ENCODE data around the gene TRAP1. TPM values are rescaled to one million over a fixed set of nuclear protein-coding genes. Genes with fewer than 3 reads are reported as not detected.

Gene TRAP1
- total RNA-seq, 2 experiments from 2014 or later: 99.5 to 101 TPM

DNA sequence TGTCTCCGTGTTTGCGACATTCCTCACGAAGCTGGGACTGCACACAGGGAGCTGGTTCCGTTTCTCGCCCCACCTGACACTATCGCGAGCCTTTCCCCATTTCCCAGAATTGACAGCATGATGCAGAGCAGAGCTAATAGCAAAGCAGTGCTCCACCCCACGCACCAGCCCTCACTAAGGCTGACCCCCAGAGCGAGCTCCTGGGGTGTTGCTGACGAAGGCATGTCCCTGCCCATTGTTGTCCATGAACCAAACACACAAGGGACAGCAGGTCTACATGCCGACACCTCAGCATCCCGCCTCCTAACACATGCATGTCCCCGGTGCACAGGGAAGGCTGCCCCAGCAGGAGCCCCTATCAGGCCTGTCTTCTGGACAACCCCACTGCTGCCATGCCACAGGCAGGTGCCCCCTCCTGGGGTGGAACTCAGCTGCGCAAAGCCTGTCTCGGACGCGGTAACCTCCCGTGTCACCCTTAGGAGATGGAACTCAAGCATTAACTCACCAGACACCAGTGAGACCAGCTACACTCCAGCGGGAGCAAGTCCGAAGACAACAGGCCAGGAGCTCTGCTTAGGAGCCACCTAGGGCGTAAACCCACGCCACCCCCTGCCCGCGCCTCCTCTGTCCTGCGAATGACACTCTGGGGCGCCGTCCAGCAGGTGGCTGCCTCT is 16.9 kb upstream of the TRAP1 start:
- H3K36me3 Mint-ChIP-seq (ENCODE audit: low read depth): peaks cover 61% of the 10 kb centered on the region
- H3K27me3 Mint-ChIP-seq: no peaks in the 10 kb centered on the region
- H3K27ac Mint-ChIP-seq: peak overlapping the region; percentile 50
- DNase-seq: no peak
- no peaks in the 10 kb centered on the region for H3K9me3 Mint-ChIP-seq
- ChIA-PET CTCF (no interaction called here), POLR2A (no interaction called here)
- peaks cover 2% of the 10 kb centered on the region for H3K4me1 Mint-ChIP-seq
- no peak overlapping the region for H3K4me3 Mint-ChIP-seq

GRCh38 chr16:3732171-3732570 is 14.8 kb upstream of the TRAP1 start:
- no peak overlapping the region for H3K27ac Mint-ChIP-seq
- ChIA-PET CTCF (interaction anchor here (1.2 kb wide), 1 partner anchor 21 kb away, joined by 3 read pairs; no protein-coding TSS in a partner anchor), POLR2A (no interaction called here)
- peaks cover 2% of the 10 kb centered on the region for H3K4me1 Mint-ChIP-seq
- H3K27me3 Mint-ChIP-seq: no peaks in the 10 kb centered on the region
- DNase-seq: no peak
- H3K4me3 Mint-ChIP-seq: no peak overlapping the region
- H3K9me3 Mint-ChIP-seq: no peaks in the 10 kb centered on the region
- peaks cover 55% of the 10 kb centered on the region for H3K36me3 Mint-ChIP-seq (ENCODE audit: low read depth)

DNA sequence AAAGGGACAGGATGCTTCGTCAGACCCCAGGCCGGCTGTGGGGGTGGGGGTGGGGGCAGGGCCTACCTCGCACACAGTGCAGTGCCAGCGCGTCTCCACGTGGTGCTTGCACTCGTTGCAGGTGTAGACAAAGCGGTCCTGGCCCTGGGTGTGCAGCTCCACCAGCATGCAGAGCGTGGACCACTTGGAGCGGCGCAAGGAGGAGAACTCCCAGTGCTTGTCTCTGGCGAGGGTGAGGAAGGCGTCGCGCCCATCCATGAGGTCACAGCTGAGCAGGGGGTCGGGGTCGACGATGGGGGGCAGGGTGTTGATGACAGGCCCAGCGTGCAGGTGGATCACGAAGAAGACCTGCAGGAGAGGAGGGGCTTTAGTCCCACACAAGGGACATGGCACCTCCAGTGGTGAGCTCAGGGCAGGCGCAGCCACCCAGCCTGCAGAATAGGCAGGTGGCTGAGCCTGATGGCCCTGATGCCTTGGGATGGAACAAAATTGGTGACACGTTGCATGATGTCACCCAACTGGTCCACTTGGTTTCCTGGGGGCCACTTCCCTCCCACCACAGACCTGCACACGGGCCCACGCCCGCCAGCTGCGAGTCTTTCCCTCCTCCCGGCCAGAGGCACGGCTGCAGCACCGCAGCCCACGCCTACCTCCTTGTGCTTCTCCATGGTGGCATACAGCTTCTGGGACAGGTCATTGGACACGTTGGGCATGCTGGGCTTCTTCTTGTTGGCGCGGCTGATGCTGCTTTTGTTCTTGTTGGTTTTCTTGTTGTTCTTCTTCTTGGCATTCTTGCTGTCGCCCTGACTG is 14.0 kb upstream of the TRAP1 start:
- Mint-ChIP-seq H3K9me3 (no peaks in the 10 kb centered on the region), H3K36me3 (ENCODE audit: low read depth) (peaks cover 52% of the 10 kb centered on the region), H3K4me3 (no peak overlapping the region), H3K4me1 (peaks cover 2% of the 10 kb centered on the region), H3K27me3 (no peaks in the 10 kb centered on the region), H3K27ac (peak overlapping the region; percentile 57)
- no peak for DNase-seq
- POLR2A ChIA-PET: no interaction called here
- CTCF ChIA-PET: interaction anchor here (1.2 kb wide), 1 partner anchor 20 kb away, joined by 3 read pairs; no protein-coding TSS in a partner anchor

GRCh38 chr16:3730161-3731125 is 13.1 kb upstream of the TRAP1 start:
- Mint-ChIP-seq H3K27ac (no peak overlapping the region), H3K4me3 (no peak overlapping the region), H3K36me3 (ENCODE audit: low read depth) (peaks cover 43% of the 10 kb centered on the region), H3K27me3 (no peaks in the 10 kb centered on the region), H3K4me1 (peaks cover 2% of the 10 kb centered on the region), H3K9me3 (no peaks in the 10 kb centered on the region)
- no peak for DNase-seq
- ChIA-PET POLR2A (no interaction called here), CTCF (interaction anchor here (0.7 to 1.2 kb wide), 2 partner anchors 12 to 19 kb away, joined by 3 read pairs; no protein-coding TSS in a partner anchor)

GRCh38 chr16:3729161-3730112 is 12.1 kb upstream of the TRAP1 start:
- Mint-ChIP-seq H3K4me3 (no peak overlapping the region), H3K36me3 (ENCODE audit: low read depth) (peaks cover 35% of the 10 kb centered on the region), H3K27me3 (no peaks in the 10 kb centered on the region), H3K4me1 (no peaks in the 10 kb centered on the region), H3K27ac (no peak overlapping the region), H3K9me3 (no peaks in the 10 kb centered on the region)
- CTCF ChIA-PET: no interaction called here
- POLR2A ChIA-PET: no interaction called here
- no peak for DNase-seq

DNA sequence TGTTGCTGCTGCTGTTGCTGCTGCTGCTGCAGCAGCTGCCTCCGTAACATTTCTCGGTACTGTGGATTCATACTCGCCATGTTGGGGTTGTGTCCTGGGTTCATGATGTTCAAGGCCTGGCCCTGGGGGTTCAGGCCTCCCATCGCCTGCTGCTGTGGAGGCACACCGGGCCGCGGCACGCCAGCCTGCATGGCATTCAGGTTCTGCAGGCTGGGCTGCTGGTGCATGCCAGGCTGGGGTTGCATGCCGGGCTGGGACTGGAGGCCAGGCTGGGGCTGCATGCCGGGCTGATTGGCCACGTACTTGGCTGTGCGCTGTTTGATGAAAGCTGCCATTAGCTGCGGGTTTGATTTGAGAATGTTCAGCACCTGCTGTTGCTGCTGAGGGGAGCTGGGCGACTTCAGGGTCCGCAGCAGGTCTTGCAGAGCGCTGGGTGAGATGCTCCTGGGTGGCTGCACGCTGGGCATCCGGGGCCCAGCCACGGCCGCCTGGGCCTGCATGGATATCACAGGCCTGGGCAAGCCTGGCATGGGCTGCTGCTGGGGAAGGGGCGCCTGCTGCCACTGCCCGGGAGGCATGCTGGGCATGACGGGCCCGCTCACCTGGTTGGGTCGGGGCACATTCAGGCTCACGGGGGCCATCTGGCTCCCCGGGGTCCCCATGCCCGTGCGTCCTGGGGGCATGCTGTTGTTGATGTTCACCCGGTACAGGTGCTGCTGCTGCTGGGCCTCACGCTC is 11.3 kb upstream of the TRAP1 start:
- Mint-ChIP-seq H3K36me3 (ENCODE audit: low read depth) (peaks cover 31% of the 10 kb centered on the region), H3K4me1 (no peaks in the 10 kb centered on the region), H3K9me3 (no peaks in the 10 kb centered on the region), H3K27me3 (no peaks in the 10 kb centered on the region), H3K27ac (no peak overlapping the region), H3K4me3 (no peak overlapping the region)
- no peak for DNase-seq
- ChIA-PET CTCF (no interaction called here), POLR2A (no interaction called here)

DNA sequence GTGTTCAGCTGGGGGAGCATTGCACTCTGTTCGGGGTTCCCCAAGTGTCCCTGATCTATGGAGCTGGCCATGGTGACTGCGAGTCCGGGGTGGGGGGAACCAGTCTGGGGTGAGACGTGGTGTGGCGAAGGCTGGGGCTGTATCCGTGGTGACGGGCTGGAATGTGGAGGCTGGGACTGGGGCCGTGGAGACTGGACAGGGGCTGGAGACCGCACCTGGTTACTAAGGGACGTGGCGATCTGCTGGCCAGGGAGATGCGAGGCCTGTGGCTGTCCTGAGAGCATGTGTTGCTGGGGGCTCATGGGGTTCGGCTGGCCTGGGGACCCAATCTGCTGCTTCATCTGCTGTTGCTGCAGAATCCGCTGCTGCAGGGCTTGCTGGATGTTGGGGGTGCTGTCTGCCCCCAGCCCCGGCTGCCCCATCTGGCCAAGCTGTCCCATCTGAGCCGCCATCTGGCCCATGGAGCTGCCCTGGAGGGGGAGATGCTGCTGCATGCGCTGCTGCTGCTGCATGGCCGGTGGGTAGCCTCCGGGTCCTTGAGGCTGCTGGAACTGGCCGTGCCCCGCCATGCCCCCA is 10.6 kb upstream of the TRAP1 start:
- CTCF ChIA-PET: no interaction called here
- Mint-ChIP-seq H3K4me1 (no peaks in the 10 kb centered on the region), H3K27ac (no peak overlapping the region), H3K36me3 (ENCODE audit: low read depth) (peaks cover 30% of the 10 kb centered on the region), H3K27me3 (no peaks in the 10 kb centered on the region), H3K9me3 (no peaks in the 10 kb centered on the region), H3K4me3 (no peak overlapping the region)
- DNase-seq: no peak
- POLR2A ChIA-PET: no interaction called here

- ChIA-PET POLR2A (no interaction called here), CTCF (interaction anchor here (1.2 kb wide), 1 partner anchor 46 kb away, joined by 4 read pairs; no protein-coding TSS in a partner anchor)
- Mint-ChIP-seq H3K27ac (peak overlapping the region; percentile 41), H3K4me3 (no peak overlapping the region), H3K27me3 (no peaks in the 10 kb centered on the region), H3K9me3 (no peaks in the 10 kb centered on the region), H3K36me3 (ENCODE audit: low read depth) (peaks cover 21% of the 10 kb centered on the region), H3K4me1 (no peaks in the 10 kb centered on the region)
- DNase-seq: no peak
Measured at GRCh38 chr16:3726021-3726687, 8.8 kb upstream of the TRAP1 start.

DNA sequence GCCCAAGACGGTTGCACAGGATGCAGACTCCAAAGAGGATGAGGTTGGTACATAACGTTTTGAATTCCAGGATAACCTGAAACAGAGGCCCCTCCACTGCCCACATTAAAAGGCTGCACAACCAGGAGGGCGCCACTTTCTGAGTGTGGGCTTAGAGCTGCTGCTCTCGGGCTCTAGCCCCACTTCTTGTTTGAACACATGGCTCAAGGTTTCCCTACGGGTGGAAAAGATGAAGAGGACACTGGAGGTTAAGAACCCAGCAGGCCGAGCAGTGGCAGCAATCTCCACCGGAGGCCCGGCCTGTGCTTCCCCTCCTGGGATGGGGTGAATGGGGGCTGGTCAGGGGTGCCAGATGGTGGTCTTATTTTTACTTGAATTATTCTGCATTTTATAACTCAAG is 8.0 kb upstream of the TRAP1 start:
- peak overlapping the region; percentile 36 for H3K27ac Mint-ChIP-seq
- H3K4me3 Mint-ChIP-seq: no peak overlapping the region
- H3K4me1 Mint-ChIP-seq: no peaks in the 10 kb centered on the region
- no peaks in the 10 kb centered on the region for H3K9me3 Mint-ChIP-seq
- POLR2A ChIA-PET: no interaction called here
- H3K36me3 Mint-ChIP-seq (ENCODE audit: low read depth): peaks cover 16% of the 10 kb centered on the region
- CTCF ChIA-PET: interaction anchor here (1.2 kb wide), 1 partner anchor 47 kb away, joined by 4 read pairs; no protein-coding TSS in a partner anchor
- DNase-seq: no peak
- no peaks in the 10 kb centered on the region for H3K27me3 Mint-ChIP-seq

GRCh38 chr16:3722508-3722907 is 5.2 kb upstream of the TRAP1 start:
- Mint-ChIP-seq H3K9me3 (no peaks in the 10 kb centered on the region), H3K27me3 (no peaks in the 10 kb centered on the region), H3K4me3 (no peak overlapping the region), H3K36me3 (ENCODE audit: low read depth) (peaks cover 5% of the 10 kb centered on the region), H3K27ac (no peak overlapping the region), H3K4me1 (peaks cover 7% of the 10 kb centered on the region)
- ChIA-PET POLR2A (no interaction called here), CTCF (interaction anchor here (1.0 kb wide), 1 partner anchor 10 kb away, joined by 3 read pairs; no protein-coding TSS in a partner anchor)
- DNase-seq: no peak

DNA sequence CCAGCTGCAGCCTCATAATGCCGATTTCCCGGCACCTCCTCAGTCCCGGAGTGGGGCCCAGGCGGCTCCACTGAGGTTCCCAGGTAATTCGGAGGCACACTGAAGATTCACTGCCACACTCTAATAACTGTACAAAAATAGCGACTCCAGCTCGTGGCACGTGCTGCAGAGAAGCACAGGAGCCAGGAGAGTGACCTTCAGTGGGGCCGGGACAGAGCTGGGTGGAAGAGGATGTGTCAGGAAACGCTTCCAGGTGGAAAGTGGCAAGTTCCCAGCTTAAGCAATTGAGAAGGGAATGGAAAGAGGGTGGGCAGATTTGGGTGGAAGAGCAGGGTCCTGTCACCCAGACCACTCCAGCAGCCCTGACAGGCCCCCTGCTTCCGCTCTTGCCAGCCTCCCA is 3.1 kb upstream of the TRAP1 start:
- POLR2A ChIA-PET: no interaction called here
- CTCF ChIA-PET: no interaction called here
- no peak overlapping the region for H3K27ac Mint-ChIP-seq
- no peaks in the 10 kb centered on the region for H3K27me3 Mint-ChIP-seq
- H3K4me3 Mint-ChIP-seq: no peak overlapping the region
- no peak for DNase-seq
- no peaks in the 10 kb centered on the region for H3K36me3 Mint-ChIP-seq (ENCODE audit: low read depth)
- peaks cover 17% of the 10 kb centered on the region for H3K4me1 Mint-ChIP-seq
- no peaks in the 10 kb centered on the region for H3K9me3 Mint-ChIP-seq
